AG08395 (cell line): ENCODE data around the gene C1QTNF8.

ENCODE experiments used
- DNase-seq: peaks from one replicate; pipeline ENCODE4 v3.0.0; 2012; ENCODE audit warnings: mixed read lengths, low spot score

Gene C1QTNF8

DNA sequence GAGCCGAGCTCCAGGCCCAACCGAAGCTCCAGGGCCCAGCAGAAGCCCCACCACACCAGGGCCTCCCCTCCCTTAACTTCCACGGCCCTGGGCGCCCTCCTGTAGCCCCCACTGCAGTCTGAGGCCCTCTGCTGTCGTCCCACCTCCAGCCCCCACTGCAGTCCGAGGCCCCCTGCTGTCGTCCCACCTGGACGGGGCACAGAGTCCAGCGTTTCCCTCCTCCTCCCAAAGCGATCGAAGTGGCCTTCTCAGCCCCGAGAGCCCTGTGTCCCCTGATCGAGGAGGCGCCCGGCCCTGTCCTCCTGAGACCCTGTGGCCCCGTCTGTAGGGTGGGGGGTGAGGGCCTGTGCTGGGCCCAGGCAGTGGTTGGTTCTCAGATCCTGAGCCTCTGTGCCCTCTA, 31.1 kb upstream of the C1QTNF8 start:
- DNase-seq, result no peak

DNA sequence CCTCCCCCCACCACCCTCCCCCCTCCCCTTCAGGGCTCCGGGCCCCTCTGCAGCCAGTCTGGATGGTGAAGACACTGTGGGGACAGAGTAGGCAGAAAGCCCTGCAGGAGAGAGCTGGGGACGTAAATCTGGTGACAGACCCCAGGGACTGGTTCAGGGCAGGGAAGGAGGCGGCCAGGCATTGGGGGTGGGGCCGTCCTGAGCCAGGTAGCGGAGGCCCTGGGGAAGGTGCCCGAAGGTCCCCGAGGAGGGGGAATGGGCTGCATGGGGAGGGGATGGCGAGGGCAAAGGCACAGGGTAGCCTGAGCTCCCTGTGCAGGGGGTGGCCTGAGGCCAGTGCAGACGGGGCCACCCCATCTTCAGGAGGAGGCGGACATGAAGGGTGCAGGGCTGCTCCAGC, 30.5 kb upstream of the C1QTNF8 start:
- no peak for DNase-seq

DNA sequence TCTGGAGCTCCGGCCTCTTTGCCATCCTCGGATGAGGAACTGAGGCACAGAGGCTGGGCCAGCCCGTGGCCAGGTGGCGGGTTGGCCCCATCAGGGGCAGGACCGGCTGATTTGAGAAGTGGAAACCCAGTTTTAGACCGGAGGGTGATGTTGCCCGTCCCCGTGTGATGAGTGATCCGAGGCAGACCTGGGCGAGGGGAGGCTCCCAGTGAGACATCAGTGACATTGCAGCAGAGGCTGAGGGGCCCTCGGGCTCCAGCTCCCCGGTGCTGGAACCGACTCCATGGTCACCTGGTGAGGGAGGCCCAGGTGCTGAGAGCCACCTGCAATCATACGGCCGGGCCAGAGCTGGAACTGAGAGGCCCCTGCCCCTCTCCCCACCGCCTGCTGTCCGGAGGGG, 30.0 kb upstream of the C1QTNF8 start:
- DNase-seq, result no peak

DNA sequence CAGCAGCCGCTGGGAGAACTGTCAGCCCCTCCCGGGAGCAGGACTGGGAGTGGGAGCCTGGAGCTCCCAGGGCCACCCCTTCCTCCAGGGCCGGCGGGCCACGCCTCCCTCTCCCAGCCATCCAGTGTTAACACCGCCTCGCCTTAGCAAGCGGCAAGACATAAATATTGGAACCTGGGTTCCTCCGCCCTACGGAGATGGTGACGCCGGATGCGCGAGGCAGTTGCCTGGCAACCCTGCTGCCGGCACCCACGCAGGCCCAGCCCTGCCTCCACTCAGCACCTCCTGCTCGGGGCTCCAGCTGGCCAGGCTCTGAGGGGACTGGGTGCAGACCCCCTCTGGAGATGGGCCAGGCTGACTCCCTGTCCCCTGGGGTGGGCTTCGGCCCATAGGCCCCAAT, 29.4 kb upstream of the C1QTNF8 start:
- peak; percentile 44 for DNase-seq

DNA sequence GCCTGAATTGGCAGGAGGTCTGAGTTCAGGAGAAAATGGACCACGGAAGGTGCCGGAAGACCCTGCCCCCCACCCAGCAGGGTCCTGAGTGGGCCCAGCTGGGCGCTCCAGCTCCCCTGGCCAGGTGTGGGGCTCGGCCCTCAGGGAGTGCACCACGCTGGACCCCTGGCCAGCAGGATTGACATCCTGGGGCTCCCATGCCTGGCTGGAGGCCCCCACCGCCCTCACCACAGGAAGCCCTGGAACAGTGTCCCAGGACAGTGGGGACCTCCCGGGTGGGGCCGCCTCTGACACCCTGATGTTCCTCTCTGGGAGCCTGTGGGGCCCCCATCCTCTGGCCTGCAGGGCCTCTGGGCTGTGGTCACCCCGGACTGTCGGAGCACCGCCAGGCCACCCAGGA, 28.8 kb upstream of the C1QTNF8 start:
- no peak for DNase-seq

DNA sequence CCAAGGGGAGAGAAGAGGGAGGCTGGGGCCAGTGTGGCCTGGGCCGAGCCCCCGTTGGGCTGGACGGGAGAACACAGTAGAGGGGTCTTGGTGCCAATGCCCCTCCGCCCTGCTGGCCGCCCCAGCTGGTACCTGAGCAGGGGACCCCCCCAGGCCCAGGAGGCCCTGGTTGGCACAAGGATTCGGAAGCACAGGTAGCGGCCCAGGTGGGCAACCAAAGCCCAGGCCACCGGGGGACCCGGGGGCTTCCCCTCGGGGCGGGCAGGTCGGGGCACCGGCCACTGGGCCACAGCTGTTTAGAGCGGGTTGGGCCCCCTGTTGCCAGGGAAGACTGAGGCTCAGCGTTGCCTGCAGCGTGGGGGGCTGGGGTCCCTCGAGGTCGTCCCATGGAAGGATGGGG, 28.2 kb upstream of the C1QTNF8 start:
- DNase-seq, result no peak

DNA sequence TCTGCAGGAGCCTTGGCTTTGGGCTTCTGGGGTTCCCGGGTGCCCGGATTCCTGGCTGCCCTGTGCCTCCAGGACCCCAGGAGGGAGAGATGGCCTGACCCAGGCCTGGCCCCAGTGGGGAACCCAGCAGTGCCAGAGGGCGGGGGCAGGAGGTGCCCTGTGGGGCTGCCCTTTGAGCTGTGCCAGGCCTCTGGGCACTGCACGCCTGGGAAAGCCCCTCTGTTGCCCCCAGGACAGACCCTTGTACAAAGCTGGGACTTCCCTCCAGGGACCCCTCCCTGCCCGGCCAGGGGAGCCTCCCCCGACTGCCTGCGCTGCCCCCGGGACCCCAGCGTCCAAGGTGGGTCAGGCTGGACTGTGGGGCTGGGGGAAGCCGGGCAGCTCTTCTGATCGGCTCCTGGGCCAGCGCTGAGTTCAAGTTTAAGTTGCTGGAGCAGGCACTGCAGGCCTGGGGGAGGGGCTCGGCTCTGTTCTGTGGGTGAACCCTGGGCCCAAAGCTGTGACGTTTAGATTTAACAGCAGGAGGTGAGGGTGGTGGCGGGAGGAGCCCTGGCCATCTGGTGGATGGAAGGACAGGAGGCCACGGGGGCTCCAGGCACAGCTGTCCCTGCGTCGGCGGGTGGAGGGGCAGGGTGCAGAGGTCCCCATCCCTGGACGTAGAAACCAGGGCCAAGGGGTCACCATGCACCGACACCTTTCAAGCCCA, 27.6 kb upstream of the C1QTNF8 start:
- no peak for DNase-seq

DNA sequence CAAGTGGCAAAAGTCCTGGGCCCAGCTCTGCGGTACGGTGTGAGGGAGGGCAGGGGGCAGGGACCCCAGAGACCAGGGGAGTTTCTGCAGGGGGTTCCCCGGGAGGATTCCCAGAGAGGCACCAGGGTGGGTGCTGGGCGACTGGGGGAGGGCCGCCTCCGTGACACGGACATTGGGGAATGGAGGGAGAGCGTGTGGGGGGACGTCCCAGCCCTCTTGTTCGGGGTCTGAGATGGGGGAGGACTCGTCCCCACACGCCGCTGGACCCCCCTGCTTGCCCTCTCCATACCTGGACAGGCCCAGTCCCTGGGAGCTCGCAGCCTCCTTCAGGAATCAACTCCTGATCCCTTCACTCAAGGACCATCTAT, 26.3 kb upstream of the C1QTNF8 start:
- no peak for DNase-seq

DNA sequence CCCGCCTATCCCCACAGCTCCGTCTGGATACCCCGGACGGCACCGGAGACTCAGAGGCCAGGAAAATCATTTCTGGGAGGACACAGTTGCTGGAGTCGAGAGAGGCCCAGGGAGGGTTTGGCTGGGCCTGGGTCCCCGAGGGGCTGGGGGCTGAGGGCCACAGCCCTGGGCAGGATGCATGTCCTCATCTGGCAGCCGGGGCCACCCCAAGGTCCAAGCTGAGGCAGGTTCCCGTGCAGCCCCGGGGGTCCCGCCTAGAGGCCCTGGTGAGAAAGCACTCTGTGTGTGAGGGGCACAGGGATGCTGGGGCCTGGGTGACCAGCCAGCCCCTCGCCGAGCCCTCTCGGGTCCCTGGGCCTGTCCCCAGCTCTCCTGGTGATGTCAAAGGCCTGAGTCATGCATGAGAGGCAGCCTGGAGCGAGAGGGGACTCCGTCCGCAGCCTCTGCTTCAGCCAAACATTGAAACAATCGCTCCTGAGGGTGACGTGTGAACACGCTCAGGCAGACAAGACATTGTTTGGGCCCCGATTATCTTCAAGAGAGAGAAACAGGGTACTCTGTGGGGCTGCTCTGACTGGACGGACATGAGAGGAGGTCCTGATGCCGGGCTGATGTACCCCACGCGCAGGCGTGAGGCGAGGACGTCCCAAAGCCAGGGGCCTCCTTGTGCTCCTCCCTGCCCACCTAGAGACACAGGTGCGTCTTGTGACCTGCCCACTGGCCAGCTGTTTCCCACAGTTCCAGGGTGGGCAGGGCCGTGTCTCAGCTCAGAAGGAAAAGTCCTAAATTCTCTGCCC, 25.8 kb upstream of the C1QTNF8 start:
- DNase-seq, result no peak

DNA sequence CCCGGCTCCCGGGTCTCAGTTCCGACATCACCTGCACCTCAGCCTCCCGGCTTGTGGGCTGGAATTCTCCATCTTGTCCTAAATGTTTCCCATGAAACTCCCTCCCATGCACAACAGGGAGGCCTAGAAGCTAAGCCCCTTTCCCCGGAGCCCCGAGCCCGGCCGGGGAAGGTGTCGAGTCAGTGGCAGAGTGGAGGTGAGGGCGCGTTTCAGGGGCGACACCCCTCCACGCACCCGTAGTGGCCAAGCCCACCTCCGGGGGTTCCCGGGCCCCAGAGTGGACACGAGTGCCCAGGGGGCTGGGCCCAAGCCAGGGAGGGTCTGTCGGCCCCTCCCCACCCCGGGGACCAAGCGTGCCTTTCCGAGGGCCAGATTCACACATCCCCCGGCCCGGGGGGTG, 25.0 kb upstream of the C1QTNF8 start:
- DNase-seq, result no peak

DNA sequence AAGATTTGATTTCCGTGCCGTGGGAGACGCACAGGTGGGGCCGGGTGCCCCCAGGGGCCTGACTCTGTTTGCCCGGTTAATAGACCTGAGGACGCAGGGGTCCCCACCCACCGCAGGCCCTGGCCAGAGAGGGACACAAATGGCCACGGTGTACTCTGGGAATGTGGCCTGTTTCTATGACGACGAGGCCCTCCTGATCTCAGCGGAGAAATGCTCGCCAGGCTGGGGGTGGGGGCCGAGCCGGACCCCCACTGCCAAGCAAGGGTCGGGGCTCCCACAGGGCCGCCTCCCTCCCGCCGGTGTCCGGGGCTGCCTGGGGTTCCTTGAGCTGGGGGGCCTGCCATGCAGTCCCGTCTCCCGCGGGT, 24.5 kb upstream of the C1QTNF8 start:
- DNase-seq, result no peak

DNA sequence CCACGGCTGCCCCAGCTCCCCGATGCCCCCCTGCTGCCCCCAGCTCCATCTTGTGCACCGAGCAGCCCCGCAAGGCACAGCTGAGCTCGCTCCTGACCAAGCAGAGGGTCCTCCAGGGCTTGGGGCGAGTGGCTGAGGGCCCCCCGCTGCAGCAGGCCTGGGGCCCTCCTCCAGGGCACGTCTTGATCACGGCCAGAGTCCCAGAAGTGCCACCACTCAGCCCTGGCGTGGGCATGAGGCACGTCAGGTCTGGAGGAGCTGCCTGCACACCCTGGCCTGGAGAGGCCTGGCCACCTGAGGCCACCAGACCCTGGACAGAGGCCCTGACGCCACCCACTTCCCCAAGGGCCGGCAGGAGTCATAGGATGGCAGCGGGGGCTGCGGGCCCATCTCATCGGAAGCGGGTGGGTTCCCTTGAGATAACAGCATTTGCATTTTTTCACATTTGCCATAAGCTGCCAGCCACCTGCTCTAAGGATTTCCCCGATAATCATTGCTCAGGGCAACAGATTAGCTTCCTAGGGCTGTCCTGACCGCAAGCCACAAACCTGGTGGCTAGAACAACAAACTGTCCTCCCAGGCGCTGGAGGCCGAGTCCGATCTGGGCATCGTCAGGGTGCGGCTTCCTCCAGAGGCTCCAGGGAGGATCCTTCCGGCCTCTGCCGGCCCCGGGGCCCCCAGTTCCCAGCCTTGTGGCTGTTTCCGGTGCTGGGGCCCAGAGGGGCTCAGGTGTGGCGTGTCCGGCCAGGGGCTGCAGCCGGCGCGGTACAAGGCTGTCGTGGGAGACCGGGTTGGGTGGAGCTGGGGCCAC, 23.9 kb upstream of the C1QTNF8 start:
- no peak for DNase-seq

DNA sequence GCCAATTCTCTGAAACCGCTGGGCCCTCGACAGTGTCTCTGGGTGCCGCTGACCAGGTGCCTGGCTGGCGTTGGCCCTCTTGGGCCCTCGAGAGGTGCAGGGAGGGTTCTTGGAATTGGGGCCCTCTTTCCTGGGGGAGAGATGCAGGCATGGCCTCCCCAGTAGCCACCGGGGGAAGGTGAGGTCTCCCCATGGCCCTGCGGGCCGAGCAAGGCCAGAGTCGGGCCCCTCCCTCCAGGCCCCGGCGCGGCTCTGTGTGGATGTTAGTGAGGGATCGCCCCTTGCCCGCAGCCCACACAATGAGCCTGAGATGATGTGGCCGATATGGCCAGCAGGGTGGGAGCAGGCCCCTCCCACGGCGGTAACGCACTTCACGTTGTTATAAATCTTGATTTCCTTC, 23.1 kb upstream of the C1QTNF8 start:
- no peak for DNase-seq

DNA sequence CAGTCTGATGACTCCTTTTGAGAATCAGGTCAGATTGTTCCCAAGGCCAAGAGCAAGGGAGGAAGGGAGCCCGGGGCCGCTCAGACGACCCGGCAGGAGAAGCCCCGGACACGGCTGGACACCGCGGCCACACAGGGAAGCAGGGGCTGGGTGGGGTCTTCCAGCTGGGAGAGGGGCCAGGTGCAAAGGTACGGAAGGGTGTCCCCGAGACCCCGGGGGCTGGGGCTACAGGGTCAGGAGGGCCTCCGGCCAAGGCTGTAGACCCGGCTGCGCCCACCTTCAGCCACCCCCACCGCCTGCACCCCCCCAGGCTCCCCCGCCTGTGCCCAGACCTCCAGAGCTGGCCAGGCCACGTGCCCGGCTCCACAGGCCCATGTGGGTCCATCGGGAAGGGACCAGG, 21.9 kb upstream of the C1QTNF8 start:
- no peak for DNase-seq

DNA sequence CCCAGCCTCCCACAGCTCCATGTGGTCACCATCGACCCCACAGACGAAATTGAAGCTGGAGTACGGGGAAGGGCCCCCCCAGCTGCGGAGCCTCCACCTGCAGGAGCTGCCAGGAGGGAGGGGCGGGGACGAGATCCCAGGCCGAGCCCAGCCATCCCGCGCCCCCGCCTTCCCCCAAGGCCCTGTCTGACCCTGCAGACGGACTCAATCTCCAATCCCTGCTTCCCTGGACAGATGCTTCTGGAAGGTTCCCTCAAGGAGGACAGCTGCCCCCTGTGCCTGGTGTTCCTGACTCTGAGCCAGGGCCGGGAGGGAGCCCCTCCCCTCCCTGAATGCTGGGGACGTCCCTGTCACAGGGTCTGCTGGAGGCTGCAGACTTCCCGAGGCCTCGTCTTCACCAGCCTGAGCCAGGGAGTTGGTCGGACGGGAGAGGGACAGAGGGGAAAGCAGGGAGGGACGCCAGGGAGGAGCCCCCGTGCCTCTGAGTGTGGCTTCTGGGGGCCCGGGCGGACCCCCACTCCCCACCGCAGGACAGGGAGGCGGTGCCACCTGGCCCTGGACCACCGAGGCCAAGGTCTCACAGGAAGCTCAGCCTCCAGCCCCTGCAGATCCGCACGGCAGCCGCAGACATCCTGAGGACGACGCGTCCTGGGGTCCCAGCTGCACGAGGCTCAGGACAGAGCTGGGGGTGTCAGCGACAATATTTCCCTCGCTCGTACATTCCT, 21.3 kb upstream of the C1QTNF8 start:
- no peak for DNase-seq

DNA sequence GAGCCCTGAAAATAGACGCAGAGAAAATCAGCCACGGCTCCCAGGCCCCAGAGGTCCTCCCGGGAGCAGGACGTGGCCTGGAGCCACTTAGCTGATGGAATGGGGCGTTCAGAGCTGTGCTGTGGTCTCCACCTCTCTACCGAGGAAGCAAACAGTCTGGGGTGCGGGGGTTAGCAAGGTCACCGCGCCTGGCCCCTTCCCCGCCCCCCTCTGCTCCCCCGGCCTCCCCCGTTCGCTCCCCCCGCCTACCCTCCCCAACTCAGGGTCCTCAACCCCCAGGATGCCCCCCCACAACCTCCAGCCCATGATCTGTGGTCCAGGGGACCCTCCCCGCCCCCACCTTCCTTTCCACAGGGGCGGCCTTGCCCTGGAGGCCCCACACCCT, 20.6 kb upstream of the C1QTNF8 start:
- no peak for DNase-seq

DNA sequence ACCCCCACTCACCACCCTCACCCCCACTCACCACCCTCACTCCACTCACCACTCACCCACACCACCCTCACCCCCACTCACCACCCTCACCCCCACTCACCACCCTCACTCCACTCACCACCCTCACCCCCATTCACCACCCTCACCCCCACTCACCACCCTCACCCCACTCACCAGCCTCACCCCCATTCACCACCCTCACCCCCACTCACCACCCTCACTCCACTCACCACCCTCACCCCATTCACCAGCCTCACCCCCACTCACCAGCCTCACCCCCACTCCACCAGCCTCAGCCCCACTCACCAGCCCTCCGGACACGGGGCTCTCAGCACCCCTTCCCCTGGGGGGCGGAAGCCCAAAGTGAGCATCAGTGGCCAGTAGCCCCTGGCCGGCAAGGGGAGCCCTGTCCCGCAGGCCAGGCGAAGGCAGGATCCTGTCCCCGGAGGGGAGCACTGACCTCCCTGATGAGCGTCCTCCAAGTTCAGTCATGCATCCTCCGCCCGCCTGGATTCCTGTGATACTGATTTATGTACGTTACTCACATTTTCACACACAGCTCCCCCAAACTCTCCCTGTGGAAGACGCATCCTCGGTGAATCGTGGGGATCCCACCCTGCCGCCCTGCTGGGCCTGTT, 18.0 kb upstream of the C1QTNF8 start:
- DNase-seq, result no peak

DNA sequence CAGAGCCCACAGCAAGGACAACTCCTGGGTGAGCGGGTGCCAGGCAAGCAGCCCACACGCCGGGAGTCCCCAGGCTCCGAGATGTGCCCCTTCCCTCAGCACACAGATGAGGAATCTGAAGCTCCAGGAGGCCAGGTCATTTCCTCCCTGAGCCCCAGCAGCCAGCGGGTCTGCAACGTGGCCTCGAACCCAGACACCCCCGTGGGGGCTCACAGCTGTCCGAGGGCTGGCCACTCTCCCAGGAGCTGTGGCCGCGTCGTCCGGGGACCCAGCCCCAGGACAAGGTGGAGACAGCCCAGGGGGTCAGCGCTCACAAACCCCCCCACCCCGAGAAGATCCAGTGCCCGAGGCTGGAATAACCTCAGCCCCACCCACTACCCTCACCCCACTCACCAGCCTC, 17.4 kb upstream of the C1QTNF8 start:
- DNase-seq, result no peak

DNA sequence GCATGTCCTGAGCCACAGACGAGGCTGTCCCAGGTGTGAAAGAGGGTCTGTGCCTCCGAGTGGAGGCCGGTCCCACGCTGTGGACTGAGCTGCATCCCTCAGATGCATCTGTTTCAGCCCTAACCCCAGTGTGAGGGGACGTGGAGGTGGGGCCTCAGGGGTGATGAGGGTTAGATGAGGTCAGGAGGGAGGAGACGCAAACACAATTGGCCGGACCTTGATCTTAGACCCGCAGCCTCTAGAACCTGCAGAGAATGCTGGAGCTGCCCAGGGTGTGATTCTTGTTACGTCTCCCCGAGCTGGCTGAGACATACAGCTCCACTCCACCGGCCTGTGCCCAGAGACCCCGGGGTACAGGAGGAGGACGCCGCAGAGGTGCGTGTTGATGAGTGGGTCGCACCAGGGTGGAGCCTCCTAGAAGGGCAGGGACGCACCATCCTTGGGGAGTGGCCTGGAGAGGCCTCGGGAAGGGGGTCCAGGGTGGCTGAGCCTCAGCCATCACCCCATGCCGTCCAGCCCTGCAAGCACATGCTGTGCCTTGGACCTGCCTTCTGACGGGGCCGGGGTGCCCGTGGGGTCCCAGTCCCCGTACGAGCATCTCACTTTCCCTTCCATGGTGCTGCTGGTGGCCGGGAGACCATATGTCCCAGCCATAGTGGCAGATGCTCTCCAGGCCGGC, 16.6 kb upstream of the C1QTNF8 start:
- no peak for DNase-seq

DNA sequence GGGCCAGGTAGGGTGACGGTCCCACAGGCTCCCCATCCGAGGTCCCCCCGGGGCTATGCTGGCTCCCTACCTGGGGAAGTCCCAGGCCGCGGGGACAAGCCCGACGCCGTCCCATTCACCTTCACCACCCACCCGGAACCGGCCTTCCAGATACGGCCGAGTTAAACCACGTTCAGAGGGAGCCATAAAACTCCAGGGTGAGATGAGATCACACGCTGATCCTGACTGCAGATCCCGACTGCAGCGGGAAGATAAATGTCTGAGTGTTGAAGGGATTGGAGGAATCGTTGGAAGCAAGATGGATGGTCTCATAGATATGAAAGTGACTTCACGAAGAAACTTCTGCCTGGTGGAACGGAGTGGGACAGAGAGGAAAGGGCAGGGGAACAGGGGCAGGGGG, 13.6 kb upstream of the C1QTNF8 start:
- no peak for DNase-seq
